GM21367 (cell line): ENCODE results near the gene KCNMA1.
A peak's percentile ranks its signal among the peaks of the same experiment; 100 is the strongest.
"Not testable (repeated sequence)": the region's sequence is repeated elsewhere in the genome, so short reads cannot be mapped to it uniquely, and the experiment has no call there.

ENCODE experiments used
- ATAC-seq: cut with Tn5 transposase; IDR thresholded peaks from one replicate; pipeline ENCODE4 v1.9.1; 2021; ENCODE audit not compliant: unreplicated experiment

The KCNMA1 gene

GRCh38 chr10:77608281-77608680, 29.3 kb downstream of the KCNMA1 start:
- ATAC-seq = no peak

- no peak for ATAC-seq
Observed at GRCh38 chr10:77606751-77607150, 30.9 kb downstream of the KCNMA1 start.

GRCh38 chr10:77605466-77605865, 32.1 kb downstream of the KCNMA1 start:
- no peak for ATAC-seq

GRCh38 chr10:77604941-77605351, 32.7 kb downstream of the KCNMA1 start:
- no peak for ATAC-seq

- ATAC-seq = peak; percentile 38
Observed at GRCh38 chr10:77604063-77604462, 33.5 kb downstream of the KCNMA1 start.

GRCh38 chr10:77603534-77603927, 34.1 kb downstream of the KCNMA1 start:
- peak; percentile 66 for ATAC-seq

GRCh38 chr10:77602913-77603533, 34.6 kb downstream of the KCNMA1 start:
- ATAC-seq = no peak

GRCh38 chr10:77602231-77602912, 35.2 kb downstream of the KCNMA1 start:
- no peak for ATAC-seq

- ATAC-seq = no peak
Observed at GRCh38 chr10:77601488-77601887, 36.1 kb downstream of the KCNMA1 start.

- no peak for ATAC-seq
Observed at GRCh38 chr10:77600640-77601039, 37.0 kb downstream of the KCNMA1 start.

- no peak for ATAC-seq
Observed at GRCh38 chr10:77599651-77600050, 38.0 kb downstream of the KCNMA1 start.

GRCh38 chr10:77598606-77599005, 39.0 kb downstream of the KCNMA1 start:
- ATAC-seq = no peak

- ATAC-seq = no peak
Observed at GRCh38 chr10:77597560-77597959, 40.0 kb downstream of the KCNMA1 start.

GRCh38 chr10:77594471-77594783, 43.2 kb downstream of the KCNMA1 start:
- no peak for ATAC-seq

- no peak for ATAC-seq
Observed at GRCh38 chr10:77593771-77594470, 43.7 kb downstream of the KCNMA1 start.

GRCh38 chr10:77592946-77593636, 44.5 kb downstream of the KCNMA1 start:
- ATAC-seq = no peak

- ATAC-seq = no peak
Observed at GRCh38 chr10:77592510-77592909, 45.1 kb downstream of the KCNMA1 start.

GRCh38 chr10:77591238-77591880, 46.2 kb downstream of the KCNMA1 start:
- ATAC-seq = no peak

GRCh38 chr10:77590344-77591237, 47.0 kb downstream of the KCNMA1 start:
- ATAC-seq = no peak

- ATAC-seq = not testable (repeated sequence)
Observed at GRCh38 chr10:77589703-77590102, 47.9 kb downstream of the KCNMA1 start.
